Cardiac fibroblast (primary cell): ENCODE results near the gene ARHGAP9.

Source experiments
- DNase-seq, 2 donors: peaks; one replicate each; pipeline versions ENCODE4 v3.0.0 to v3.0.0-alpha.2; 2010; ENCODE audit warnings: low read depth in 2 of 2
- H3K4me3 ChIP-seq, 2 donors: replicated peaks in 1 of 2; 1 replicate in 1 of 2; 2 replicates in 1 of 2; pipeline ENCODE4 v1.5.1; 2011; ENCODE audit warnings: low read depth in 2 of 2, low read length in 2 of 2, mild to moderate bottlenecking in 2 of 2, moderate library complexity in 1 of 2
- TF ChIP-seq, protein P1 (sequence below): IDR thresholded peaks from one replicate; pipeline ENCODE4 v1.5.1; 2011; ENCODE audit warnings: low read depth, mild to moderate bottlenecking, low read length, inconsistent platforms

Gene ARHGAP9

DNA sequence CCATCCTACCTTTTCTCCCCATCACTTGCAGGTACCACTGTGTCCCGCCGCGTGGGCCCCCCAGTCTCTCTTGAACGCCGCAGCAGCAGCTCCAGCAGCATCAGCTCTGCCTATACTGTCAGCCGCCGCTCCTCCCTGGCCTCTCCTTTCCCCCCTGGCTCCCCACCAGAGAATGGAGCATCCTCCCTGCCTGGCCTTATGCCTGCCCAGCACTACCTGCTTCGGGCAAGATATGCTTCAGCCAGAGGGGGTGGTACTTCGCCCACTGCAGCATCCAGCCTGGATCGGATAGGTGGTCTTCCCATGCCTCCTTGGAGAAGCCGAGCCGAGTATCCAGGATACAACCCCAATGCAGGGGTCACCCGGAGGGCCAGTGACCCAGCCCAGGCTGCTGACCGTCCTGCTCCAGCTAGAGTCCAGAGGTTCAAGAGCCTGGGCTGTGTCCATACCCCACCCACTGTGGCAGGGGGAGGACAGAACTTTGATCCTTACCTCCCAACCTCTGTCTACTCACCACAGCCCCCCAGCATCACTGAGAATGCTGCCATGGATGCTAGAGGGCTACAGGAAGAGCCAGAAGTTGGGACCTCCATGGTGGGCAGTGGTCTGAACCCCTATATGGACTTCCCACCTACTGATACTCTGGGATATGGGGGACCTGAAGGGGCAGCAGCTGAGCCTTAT lies 9.2 kb downstream of the ARHGAP9 start:
- TF ChIP-seq, protein P1, sequence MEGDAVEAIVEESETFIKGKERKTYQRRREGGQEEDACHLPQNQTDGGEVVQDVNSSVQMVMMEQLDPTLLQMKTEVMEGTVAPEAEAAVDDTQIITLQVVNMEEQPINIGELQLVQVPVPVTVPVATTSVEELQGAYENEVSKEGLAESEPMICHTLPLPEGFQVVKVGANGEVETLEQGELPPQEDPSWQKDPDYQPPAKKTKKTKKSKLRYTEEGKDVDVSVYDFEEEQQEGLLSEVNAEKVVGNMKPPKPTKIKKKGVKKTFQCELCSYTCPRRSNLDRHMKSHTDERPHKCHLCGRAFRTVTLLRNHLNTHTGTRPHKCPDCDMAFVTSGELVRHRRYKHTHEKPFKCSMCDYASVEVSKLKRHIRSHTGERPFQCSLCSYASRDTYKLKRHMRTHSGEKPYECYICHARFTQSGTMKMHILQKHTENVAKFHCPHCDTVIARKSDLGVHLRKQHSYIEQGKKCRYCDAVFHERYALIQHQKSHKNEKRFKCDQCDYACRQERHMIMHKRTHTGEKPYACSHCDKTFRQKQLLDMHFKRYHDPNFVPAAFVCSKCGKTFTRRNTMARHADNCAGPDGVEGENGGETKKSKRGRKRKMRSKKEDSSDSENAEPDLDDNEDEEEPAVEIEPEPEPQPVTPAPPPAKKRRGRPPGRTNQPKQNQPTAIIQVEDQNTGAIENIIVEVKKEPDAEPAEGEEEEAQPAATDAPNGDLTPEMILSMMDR: no peak

DNA sequence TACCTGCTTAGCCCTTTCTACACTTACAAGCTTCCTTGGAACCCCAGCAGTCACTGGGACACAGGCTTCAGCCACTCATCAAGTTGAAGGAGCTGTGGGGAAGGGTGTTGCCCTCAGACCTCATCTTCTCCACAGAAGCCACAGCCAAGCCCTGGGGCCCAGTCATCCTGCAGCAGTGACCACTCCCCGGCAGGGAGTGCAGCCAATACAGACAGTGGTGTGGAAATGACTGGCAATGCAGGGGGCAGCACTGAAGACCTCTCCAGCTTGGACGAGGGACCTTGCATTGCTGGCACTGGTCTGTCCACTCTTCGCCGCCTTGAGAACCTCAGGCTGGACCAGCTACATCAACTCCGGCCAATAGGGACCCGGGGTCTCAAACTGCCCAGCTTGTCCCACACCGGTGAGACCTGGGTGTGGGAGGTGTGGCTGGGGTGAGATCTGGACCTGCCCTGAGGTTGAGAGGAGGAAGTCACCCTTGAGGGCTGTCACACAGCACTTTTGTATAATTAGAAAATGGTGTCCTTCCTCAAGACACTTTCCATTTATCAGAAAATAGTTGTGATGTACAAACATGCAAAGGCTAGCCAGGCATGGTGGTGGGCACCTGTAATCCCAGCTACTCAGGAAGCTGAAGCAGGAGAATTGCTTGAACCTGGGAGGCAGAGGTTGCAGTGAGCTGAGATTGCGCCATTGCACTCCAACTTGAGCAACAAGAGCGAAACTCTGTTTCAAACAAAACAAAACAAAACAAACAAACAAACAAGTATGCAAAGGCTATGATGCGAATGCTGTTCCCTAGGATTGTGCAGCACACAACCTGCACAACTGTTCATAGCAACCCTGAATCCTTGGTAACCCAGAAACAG lies 10.1 kb downstream of the ARHGAP9 start:
- no peak overlapping the region for H3K4me3 ChIP-seq
- TF ChIP-seq, protein P1: no peak
- no peak for DNase-seq

More for the DNA sequence above, 9.2 kb downstream of the ARHGAP9 start:
- no peak for DNase-seq
- H3K4me3 ChIP-seq: no peak overlapping the region

DNA sequence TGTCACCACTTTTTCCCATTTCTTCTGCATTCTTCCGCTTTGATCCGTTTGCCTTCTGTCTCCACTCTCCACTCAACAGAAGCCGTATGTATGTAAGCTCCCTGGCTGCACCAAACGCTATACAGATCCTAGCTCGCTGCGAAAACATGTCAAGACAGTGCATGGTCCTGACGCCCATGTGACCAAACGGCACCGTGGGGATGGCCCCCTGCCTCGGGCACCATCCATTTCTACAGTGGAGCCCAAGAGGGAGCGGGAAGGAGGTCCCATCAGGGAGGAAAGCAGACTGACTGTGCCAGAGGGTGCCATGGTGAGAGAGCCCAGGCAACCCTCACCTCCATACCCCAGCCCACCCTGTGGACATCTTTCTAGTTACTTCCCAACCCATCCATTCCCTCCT lies 11.8 kb downstream of the ARHGAP9 start:
- DNase-seq: no peak
- H3K4me3 ChIP-seq: no peak overlapping the region
- TF ChIP-seq, protein P1: no peak

DNA sequence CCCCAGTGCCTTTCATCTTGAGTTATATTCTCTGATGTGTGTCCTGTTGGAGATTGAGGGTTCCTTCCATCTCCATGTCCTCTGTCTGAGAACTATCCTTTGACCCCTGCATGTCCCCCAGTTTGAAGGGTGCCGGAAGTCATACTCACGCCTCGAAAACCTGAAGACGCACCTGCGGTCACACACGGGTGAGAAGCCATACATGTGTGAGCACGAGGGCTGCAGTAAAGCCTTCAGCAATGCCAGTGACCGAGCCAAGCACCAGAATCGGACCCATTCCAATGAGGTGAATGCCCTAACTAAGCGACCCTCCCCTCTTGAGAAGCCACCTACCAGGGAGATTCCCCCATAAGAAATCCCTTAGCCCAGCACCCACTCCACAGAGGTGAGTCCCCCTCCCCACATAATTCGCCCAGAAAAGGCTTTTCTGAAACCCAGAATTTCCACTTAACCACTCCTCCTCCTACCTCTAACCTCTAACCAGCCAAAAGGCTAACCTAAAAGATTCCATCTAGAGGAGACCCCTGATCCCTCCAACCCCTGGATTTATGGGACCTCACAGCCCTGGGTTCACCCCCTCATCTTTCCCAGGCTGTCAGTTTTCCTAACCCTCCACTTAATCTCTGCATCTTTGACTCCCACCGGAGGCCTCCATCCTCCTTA lies 12.3 kb downstream of the ARHGAP9 start:
- H3K4me3 ChIP-seq: no peak overlapping the region
- DNase-seq: no peak
- TF ChIP-seq, protein P1: no peak

DNA sequence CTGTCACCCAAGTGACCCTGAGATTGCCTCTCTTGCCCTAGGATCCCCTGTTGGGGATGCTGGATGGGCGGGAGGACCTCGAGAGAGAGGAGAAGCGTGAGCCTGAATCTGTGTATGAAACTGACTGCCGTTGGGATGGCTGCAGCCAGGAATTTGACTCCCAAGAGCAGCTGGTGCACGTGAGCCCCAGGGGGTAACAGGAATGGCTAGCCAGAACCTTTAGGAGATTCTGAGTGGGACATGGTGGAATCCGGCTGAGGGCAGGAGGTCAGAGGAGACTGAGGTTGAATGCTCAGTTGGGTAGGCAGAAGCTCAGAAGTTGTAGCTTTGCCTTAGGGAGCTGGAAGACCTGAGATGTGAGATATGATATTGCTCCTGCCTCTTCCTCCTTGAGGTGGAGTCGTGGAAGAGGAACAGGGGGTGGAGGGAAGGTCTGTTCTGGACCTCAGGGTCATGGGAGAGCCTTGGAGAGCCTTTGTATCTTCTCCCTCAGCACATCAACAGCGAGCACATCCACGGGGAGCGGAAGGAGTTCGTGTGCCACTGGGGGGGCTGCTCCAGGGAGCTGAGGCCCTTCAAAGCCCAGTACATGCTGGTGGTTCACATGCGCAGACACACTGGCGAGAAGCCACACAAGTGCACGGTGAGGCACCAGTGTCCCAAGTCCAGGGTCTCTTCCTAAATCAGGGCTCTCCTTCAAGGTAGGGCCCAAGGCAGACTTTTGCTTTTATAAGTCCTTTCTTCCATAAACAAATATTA lies 13.7 kb downstream of the ARHGAP9 start:
- no peak for DNase-seq
- TF ChIP-seq, protein P1: no peak

DNA sequence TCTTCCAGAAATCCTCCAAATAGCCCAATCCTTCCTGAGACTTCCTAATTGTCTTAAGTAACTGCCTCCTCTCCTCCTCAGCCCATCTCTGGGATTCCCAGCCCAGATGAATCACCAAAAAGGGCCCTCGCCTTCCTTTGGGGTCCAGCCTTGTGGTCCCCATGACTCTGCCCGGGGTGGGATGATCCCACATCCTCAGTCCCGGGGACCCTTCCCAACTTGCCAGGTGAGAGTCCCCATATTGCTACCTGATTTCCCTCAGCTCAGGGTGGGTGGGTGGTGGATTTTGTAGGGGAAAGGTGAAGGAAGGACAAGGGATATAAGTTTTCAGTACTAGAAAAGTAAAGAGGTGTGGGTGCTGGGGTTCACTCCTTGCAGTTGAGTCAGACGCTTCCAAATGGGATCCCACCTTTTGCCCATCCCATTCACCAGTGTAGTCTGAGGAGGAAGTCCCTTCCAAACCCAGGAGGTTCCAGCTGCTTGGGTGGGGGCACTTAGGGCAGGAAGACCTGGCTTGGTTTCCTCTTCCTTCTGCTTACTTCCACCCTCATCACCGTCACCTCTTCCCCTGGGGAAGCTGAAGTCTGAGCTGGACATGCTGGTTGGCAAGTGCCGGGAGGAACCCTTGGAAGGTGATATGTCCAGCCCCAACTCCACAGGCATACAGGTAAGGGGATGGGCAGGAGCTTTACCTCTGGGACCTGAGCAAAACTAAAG lies 14.5 kb downstream of the ARHGAP9 start:
- TF ChIP-seq, protein P1: no peak
- no peak overlapping the region for H3K4me3 ChIP-seq
- DNase-seq: no peak

More for the DNA sequence above, 13.7 kb downstream of the ARHGAP9 start:
- no peak overlapping the region for H3K4me3 ChIP-seq
